DMS153 treated with DMSO at 0.1 percent for 48 hours (cell line): ENCODE results near the gene ZBTB44.
"Not testable (repeated sequence)": the region's sequence is repeated elsewhere in the genome, so short reads cannot be mapped to it uniquely, and the experiment has no call there.

Experiments used
- DNase-seq: peaks from one replicate; lab custom pipeline; 2025; ENCODE audit not compliant: unreplicated experiment; lab: John Stamatoyannopoulos, UW

The ZBTB44 gene

DNA sequence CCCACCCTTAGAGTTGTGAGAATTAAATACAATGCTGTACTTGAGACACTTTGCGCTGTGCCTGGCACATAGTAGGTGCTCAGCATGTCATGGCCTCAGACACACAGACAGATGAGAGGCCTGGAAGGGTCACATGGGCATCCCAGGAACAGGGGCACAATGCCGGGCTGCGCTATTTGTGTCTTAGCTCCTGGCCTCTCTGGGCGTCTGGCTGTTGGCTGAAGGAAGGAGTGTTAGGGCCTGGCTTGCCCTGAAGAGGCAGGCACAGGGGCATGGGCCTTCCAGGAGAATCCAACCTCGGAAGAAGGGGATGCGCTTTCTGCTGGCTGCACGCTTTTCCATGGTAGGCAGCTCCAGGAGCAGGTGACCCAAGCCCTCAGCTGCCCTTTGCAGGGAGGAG, 113.7 kb downstream of the ZBTB44 start:
- no peak for DNase-seq

DNA sequence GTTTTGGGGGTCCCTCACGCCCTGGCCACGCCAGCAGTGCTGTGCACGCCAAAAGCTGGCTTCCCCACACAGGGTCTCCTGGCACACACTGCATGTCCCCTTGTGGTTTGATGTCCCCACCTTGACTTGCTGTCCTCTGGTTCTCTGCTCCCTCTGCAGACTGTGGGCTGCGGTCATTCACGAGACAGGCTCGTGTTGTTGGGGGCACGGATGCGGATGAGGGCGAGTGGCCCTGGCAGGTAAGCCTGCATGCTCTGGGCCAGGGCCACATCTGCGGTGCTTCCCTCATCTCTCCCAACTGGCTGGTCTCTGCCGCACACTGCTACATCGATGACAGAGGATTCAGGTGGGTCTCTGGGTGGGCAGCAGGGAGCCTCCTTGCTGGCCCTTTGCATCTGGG, 114.9 kb downstream of the ZBTB44 start:
- DNase-seq = no peak

DNA sequence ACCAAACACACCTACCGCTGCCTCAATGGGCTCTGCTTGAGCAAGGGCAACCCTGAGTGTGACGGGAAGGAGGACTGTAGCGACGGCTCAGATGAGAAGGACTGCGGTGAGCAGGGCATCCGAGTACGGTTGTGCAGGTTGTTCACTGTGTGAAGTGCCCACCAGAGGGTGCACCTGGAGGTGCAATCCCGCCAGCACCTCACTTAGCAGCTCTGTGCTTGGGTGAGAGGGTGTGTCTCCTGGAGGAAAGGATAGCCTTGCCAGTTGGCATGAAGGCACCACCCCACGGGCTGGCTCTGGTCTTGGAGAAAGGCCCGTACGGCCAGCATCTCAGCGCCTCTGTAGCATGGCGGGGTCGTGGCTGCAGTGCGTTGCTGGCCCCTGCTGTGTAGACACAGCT, 115.8 kb downstream of the ZBTB44 start:
- no peak for DNase-seq

DNA sequence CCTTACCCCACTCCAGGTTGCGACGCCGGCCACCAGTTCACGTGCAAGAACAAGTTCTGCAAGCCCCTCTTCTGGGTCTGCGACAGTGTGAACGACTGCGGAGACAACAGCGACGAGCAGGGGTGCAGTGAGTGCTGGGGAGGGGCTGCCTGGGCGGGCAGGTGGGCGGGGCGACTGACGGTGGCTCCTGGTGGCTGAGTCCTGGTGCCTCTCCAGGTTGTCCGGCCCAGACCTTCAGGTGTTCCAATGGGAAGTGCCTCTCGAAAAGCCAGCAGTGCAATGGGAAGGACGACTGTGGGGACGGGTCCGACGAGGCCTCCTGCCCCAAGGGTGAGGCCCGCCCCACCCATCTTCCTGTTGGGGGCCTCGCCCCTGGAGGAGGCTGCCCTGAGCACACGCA, 116.4 kb downstream of the ZBTB44 start:
- DNase-seq = no peak

DNA sequence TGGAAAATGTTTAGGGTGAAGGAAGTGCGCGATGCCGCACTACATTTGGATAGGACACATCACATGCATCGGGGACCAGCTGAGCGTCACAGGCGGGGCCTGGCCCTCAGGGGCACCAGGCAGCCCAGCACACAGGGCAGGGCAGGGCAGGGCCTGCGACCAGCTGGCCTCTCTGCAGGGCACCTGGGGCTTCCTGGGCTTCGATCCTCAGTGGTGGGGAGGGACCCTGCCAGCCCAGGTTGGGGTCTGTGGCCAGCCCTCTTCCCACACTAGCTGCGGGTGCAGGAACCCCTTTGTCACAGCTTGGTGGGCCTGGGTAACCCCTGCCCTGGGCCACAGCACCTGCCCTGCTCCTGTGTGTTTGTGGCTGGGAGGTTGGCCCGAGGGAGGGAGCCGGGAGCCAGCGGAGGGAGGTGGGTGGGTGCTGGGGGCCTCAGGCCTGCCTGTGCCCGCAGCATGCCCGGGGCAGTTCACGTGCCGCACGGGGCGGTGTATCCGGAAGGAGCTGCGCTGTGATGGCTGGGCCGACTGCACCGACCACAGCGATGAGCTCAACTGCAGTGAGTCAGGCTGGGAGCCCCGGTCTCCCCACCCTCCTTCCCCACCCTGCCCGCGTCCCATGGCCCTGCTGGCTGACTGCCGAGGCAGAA, 117.2 kb downstream of the ZBTB44 start:
- no peak for DNase-seq

DNA sequence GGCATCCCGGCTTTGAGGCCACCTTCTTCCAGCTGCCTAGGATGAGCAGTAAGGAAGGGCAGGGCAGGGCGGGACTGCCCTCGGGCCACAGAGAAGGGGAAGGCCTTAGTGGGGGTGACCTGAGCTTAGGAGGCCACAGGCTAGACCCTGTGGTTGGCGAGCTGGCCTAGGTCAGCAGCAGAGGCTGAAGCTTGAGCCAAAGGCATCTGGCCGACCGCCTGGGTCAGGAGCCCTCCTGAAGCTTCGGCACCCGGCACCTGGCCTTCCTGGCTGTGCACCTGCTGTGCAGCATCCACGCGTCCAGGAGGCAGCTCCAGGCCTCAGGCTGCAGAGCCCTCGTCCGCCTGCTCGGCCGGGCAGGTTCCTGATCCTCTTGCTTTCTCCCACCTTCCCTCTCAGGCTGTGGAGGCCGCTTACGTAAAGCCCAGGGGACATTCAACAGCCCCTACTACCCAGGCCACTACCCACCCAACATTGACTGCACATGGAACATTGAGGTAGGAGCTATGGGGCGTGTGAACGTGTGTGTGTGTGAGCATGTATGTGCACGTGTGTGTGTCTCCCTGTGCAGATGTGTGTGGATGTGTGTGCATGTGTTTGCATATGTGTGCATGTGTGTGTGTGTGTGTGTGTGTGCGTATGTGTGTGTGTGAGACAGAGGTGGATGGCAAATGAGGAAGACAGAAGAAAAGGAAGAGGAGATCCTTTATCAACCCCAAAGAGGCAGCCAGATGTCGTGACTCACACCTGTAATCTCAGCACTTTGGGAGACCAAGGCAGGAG, 120.3 kb downstream of the ZBTB44 start:
- DNase-seq = no peak

DNA sequence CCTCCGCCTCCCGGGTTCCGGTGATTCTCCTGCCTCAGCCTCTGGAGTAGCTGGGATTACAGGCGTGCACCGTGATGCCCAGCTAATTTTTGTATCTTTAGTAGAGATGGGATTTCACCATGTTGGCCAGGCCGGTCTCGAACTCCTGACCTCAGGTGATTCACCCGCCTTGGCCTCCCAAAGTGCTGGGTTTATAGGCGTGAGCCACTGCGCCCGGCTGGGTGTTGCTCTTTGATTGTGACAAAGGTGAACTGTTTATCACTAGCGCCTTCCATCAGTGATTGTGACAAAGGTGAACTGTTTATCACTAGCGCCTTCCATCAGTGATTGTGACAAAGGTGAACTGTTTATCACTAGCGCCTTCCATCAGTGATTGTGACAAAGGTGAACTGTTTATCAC, 121.2 kb downstream of the ZBTB44 start:
- not testable (repeated sequence) for DNase-seq

DNA sequence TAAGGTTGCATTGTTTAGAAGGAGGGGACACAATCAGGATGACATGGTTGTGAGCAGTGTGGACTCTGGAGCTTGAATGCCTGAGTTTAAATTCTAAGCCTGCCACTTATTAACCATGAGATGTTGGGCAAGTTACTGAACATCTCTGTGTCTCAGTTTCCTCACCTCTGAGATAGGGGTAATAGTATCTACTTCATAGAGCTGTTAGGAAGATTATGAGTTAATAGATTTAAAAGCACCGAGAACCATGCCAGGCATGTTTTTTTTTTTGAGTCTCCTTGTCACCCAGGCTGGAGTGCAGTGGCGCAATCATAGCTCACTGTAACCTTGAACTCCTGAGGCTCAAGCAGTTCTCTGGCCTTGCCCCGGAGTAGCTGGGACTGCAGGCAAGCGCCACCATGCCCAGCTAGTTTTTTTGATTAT, 121.9 kb downstream of the ZBTB44 start:
- DNase-seq = no peak

DNA sequence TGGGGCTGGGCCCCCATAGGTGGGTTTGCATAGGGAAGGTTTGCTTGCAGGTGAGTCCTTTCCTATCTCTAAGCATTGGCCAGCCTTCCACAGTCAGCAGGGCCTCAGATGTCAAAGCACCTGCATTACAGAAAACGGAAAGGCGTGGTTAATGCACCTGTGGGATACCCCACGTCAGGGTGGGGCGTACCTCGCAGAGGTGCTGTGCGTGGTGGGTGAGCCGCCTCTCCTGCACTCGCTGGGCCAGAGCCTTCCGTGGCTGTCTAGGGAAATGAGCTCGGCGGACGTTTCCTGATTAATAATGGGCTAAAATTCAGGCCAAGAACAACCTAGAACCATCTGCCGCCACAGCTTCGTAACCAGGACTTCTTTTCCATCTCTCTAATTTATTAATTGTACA, 122.8 kb downstream of the ZBTB44 start:
- DNase-seq = no peak

DNA sequence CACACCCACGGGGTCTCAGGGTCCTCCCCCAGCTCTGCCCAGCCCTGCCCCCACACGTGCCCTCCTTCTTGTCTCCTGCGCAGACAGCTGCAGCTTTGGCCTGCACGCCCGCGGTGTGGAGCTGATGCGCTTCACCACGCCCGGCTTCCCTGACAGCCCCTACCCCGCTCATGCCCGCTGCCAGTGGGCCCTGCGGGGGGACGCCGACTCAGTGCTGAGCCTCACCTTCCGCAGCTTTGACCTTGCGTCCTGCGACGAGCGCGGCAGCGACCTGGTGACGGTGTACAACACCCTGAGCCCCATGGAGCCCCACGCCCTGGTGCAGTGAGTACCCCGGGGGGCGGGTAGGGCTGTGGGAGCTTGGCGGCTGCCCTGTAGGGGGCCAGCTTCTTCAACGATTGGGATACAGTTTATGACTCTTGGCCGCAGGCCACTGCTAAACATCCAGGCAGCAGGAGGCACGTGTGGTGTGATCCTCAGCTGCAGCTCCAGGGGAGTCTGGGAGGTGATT, 124.3 kb downstream of the ZBTB44 start:
- no peak for DNase-seq

DNA sequence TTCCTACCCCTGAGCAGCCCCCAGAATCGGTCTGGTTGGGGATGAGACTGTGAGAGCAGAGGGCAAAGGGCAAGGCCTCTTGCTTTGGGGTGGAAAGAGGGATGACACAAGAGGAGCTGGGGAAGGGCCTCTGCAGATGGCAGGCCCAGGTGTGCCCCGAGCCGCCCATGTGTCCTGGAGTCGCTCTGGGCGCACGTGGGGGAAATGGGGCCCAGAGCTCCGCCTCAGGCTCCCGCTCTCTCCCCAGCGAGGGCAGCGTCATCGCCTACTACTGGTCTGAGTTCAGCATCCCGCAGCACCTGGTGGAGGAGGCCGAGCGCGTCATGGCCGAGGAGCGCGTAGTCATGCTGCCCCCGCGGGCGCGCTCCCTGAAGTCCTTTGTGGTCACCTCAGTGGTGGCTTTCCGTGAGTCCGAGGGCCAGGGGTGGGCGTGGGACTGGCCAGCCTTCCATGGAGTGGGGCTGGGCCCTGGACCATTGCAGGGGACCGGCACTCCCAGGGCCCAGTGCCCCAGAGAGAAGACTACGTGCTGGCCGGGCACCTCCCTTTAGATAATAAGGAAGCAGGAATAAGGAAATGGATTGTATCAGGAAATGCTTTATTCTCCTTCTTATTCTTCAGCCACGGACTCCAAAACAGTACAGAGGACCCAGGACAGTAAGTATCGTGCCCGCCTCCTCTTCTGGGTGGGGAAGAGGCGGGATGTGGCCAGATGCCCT, 125.1 kb downstream of the ZBTB44 start:
- no peak for DNase-seq

DNA sequence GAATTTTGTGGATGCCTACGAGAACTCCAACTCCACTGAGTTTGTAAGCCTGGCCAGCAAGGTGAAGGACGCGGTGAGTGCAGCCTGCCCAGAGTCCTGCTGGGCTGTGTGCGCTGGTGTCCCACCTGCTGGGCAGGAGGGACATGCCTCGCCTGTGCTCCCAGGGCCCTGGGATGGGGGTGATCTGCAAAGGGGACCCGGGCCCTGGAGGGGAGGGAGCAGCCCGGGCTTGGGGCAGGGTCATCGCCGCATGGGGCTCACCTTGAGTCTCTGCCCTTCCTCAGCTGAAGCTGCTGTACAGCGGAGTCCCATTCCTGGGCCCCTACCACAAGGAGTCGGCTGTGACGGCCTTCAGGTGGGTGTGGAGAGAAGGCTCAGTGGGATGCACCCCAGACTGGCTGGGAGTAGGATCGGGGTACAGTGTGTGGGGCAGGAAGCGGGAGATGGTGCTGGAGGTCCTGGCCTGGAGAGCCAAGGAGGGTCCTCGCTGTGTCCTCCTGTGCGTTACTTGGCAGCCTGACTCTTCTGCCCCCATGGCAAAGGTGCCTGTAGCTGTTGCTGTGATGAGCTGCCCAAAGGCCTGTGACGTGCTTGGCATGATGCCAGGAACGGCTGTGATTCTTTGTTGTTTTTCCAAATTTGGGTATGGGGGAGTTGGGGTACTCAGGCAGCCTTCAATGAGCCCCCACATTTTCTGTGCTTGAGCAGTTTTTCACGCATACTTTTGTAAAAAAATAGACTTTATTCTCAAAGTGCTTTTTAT, 126.0 kb downstream of the ZBTB44 start:
- no peak for DNase-seq

DNA sequence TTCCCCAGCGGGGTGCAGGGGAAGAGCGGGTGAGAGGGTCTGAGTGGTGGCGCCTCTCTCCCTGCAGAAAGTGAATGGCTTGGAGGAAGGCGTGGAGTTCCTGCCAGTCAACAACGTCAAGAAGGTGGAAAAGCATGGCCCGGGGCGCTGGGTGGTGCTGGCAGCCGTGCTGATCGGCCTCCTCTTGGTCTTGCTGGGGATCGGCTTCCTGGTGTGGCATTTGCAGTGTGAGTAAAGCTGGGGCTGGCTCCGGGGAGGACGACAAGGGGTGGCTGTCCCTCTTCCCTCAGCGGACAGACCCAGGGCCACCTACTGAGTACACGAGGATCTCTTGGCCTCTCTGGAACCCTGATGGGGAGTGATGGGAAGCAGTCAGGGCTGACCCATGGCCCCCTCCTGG, 126.7 kb downstream of the ZBTB44 start:
- no peak for DNase-seq

DNA sequence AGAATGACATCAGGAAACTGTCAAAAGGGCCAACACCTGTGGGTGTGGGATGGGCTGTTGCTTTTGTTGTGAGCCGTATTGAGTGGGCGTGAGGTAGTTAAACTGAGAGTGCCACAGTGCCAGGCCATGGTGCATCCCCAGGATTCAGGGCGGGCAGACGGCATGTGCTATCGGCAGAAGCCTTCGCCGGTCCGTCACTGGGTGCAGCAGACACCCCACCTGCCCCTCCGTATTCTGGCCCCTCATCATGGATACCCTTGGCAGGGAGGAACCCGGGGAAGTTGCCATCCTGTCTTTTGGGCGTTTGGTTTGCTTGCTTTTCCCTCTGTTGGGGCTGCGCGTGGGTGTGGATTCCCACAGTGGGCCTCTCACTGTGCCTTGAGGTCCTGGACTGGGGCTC, 127.6 kb downstream of the ZBTB44 start:
- no peak for DNase-seq

DNA sequence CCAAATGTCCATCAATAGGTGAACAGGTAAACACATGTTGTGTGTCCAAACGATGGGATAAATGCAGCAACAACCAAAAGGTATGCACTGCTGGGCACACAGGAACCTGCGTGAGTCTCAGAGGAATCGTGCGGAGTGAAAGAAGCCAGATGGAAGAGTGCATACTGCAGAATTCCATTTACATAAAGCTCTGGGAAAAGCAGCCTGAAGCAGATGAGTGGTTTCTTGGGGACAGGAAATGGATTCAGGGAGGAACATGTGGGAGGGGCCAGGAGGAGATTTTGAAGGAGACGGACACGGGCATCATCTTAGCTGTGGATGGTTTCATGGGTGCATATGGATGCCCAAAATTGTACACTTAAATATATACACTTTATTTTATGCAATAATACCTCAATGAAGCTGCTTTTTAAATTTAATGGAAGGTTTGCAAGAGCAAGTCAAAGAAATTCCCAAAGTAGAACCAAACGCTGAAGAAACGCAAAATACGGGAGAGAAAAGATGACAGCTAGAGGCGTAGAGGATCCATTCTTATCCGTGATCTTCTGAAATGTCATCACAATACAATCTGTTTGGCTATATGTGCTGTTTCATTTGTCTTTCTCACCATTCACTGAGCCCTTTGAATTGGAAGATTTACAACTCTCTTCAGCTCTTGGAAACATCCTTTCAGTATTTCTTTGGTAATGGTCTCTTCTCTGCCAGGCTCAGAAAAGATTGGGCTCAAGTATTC, 130.7 kb downstream of the ZBTB44 start:
- DNase-seq = no peak

DNA sequence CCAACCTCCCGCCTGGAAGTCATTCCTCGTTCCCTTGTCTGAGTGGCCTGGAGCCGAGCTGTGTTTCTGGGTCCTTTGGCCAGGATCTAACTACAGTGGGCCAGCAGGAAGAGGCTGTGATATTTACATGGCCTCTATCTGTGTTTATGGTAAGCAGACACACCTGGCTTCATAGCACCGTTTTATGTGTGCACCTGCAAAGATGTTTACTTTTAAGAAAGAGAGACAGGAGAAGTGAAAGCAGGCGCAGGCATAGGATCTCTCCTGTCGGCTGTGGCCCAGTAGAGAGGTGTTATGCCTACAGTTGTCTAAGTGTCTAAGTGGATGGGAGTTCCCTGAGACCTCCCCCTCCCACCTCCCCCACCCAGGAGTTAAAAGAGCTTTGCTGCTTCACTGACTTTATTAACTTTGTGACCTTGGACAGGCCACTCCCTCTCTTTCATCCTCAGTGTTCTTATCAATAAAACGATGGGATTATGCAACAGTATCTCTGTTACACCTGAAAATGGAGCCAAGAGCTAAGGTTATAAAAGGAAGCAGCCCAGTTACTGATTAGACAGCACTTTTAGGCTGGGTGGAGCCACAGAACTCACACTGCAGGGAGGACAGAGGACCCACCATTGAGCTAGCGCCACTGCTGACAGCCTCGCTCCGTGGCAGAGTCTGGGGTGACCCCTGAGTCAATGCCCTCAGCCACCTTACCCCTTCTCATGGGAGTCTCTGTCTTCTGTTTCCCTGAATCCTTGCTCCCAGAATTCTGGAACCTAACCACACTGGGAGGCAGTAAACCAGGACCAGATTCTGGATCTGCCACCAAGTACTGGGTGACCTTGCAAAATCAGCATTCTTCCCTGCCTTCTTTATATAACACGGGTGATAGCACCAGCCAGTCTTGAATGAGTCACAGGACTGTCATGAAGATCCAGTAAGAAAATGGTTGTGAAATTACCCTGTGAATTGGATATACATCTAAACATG, 133.1 kb downstream of the ZBTB44 start:
- DNase-seq = peak; percentile 98

DNA sequence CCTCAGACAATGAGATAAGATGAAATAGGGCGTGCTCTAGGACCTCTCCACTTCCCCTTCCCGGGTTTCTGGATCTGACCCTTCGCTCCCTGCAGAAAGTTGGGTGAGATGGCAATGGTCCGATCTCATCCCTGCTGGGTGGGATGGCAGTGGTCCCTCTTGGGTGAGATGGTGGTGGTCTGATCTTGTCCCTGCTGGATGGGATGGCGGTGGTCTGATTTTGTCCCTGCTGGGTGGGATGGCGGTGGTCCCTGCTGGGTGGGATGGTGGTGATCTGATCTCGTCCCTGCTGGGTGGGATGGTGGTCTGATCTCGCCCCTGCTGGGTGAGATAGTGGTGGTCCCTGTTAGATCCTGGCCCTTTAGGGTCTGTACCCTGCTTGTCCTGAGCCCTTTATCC, 133.8 kb downstream of the ZBTB44 start:
- no peak for DNase-seq

DNA sequence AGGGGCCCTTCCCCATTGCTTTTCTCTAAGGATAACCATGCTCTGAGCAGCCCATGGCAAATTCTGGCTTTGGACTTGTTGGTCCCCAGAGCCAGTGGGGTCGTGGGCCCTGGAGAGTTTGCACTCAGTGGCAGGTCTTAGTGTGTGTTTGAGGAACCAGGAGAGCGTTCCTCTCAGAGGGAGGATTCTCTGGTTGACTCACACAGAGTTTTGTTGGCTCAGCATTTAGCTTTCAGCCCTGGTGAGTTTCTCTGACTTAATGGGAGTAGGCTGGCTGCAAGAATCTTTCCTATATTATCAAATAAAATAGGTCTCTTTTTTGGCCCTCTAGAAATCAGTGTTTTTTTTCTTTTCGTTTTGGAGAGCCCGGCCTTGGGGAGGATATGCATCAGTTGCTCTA, 134.2 kb downstream of the ZBTB44 start:
- peak; percentile 26 for DNase-seq
